Stomach (tissue), 4 donors: Measurements from ENCODE around the gene PEDS1.

ENCODE experiments used
- CTCF ChIP-seq, 7 experiments: fragments of 450-650 bp in 4 of 7; fragments of 200-600 bp in 3 of 7; sonication (generic) in 3 of 7; IDR thresholded peaks; one replicate each; pipeline ENCODE4 v1.5.1; 2016 to 2019; ENCODE audit warnings: antibody characterized with exemption in 7 of 7, control low read depth in 2 of 7, mild to moderate bottlenecking in 1 of 7
- POLR2A ChIP-seq, 4 donors: fragments of 450-650 bp; IDR thresholded peaks; one replicate each; pipeline ENCODE4 v1.6.1; 2016; ENCODE audit warnings: antibody characterized with exemption in 4 of 4, control low read depth in 2 of 4, mild to moderate bottlenecking in 1 of 4, moderate library complexity in 1 of 4
- POLR2AphosphoS5 ChIP-seq, 3 donors: sonication (generic); formaldehyde crosslinking; IDR thresholded peaks; one replicate each; pipeline ENCODE4 v1.6.1; 2016; ENCODE audit warnings: antibody characterized with exemption in 3 of 3

DNA sequence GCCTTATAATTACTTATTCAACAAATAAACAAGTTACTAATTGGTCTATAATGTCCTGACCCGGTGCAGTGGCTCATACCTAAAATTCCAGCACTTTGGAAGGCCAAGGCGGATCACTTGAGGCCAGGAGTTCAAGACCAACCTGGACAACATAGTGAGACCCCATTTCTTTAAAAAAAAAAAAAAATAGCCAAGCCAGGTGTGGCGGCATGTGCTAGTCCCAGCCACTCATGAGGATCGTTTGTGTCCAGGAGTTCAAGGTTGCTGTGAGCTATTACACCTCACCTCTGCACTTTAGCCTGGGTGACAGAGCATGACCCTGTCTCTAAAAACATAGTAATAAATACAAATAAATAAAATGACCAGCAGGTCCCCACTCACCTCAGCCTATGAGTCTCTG is 30.8 kb downstream of the PEDS1 start:
- TF ChIP-seq POLR2A (IDR thresholded peaks at IDR 0.05): no peak
- TF ChIP-seq CTCF (IDR thresholded peaks at IDR 0.05): no peak
- no peak for TF ChIP-seq POLR2AphosphoS5 (IDR thresholded peaks at IDR 0.05)
